Measurements from ENCODE around the gene MCTP1. TPM values are rescaled to one million over a fixed set of nuclear protein-coding genes. Genes with fewer than 3 reads are reported as not detected.

Gene MCTP1
- total and polyA plus RNA-seq, 8 donors = 4.4 to 55.1 (median 5.9) TPM

DNA sequence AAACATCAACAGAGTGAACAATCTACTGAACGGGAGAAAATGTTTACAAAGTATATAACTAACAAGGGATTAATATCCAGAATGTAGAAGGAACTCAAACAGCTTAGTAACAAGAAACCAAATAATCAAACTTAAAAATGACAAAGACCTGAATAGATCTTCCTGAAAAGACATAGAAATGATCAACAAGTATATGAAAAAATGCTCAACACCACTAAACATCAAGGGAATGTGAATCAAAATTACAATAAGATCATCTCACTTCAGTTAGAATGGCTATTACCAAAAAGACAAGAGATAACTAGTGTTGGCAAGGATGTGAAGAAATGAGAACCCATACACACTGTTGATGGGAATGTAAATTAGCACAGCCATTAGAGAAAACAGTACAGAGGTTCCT lies 218.8 kb downstream of the MCTP1 start:
- no peak overlapping the region for H3K27ac ChIP-seq
- ATAC-seq (no peak), DNase-seq (no peak)
- H3K9me3 ChIP-seq = no peaks in the 10 kb centered on the region
- H3K27me3 ChIP-seq = no peaks in the 10 kb centered on the region
- TF ChIP-seq CTCF (IDR thresholded peaks at IDR 0.05) = no peak
- H3K4me1 ChIP-seq = peaks cover 0 to 33% of the 10 kb centered on the region in 2 donors
- H3K4me3 ChIP-seq = no peak overlapping the region
- intact Hi-C loops (cut with DNase I) = no loop called here
- no peaks in the 10 kb centered on the region for H3K36me3 ChIP-seq

DNA sequence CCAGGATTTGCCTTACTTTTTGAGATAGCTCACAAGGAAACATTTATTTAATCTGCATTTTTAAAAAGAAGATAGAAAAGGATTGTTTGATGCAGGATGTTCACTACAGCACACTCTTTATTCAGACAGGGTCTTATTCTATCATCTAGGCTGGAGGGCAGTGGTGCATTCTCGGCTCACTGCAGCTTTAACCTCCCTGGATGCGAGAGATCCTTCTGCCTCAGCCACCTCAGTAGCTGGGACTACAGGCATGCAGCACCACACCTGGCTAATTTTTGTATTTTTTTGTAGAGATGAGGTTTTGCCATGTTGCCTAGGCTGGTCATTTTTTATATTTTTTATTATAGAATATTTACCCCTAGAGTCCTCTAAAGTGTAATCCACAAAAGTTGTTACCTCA lies 221.4 kb downstream of the MCTP1 start:
- Histone ChIP-seq H3K27ac (no peak overlapping the region), H3K4me3 (no peak overlapping the region), H3K4me1 (peaks cover 0 to 21% of the 10 kb centered on the region in 2 donors), H3K27me3 (no peaks in the 10 kb centered on the region), H3K9me3 (no peaks in the 10 kb centered on the region), H3K36me3 (no peaks in the 10 kb centered on the region)
- DNase-seq (no peak), ATAC-seq (no peak)
- intact Hi-C loops (cut with DNase I) = no loop called here
- no peak for TF ChIP-seq CTCF (IDR thresholded peaks at IDR 0.05)

DNA sequence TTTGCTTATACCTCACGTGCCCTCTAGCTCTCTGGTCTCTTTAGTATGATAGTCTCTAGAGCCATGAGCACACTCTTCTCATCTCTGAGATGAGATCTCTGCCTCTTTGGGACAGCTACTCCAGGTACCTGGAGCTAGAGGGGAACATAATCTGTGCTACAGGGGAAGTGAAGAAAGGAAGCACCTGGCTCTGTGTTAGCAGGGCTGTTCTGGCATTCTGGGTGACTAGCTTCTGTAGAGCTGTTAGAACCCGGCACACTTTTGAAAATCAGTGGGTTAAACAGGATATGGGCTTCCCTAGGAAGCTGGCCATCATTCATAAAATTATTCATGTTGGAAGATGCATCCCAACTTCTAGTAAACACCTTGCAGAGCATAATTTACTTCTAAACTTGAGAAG lies 224.8 kb downstream of the MCTP1 start:
- Histone ChIP-seq H3K36me3 (no peaks in the 10 kb centered on the region), H3K4me1 (peaks cover 0 to 13% of the 10 kb centered on the region in 2 donors), H3K27ac (peak overlapping the region in 1 of 2 donors; percentile 24), H3K9me3 (no peaks in the 10 kb centered on the region), H3K4me3 (no peak overlapping the region), H3K27me3 (no peaks in the 10 kb centered on the region)
- DNase-seq = no peak
- ATAC-seq = no peak
- TF ChIP-seq CTCF (IDR thresholded peaks at IDR 0.05) = no peak
- intact Hi-C loops (cut with DNase I) = no loop called here

GRCh38 chr5:95059636-95060035 lies 225.3 kb downstream of the MCTP1 start:
- peak overlapping the region in 1 of 2 donors; percentile 24 for H3K27ac ChIP-seq
- peaks cover 0 to 13% of the 10 kb centered on the region in 2 donors for H3K4me1 ChIP-seq
- no peak overlapping the region for H3K4me3 ChIP-seq
- no peak for ATAC-seq
- no peaks in the 10 kb centered on the region for H3K27me3 ChIP-seq
- no peak for TF ChIP-seq CTCF (IDR thresholded peaks at IDR 0.05)
- DNase-seq = no peak
- intact Hi-C loops (cut with DNase I) = no loop called here
- no peaks in the 10 kb centered on the region for H3K9me3 ChIP-seq
- no peaks in the 10 kb centered on the region for H3K36me3 ChIP-seq

GRCh38 chr5:95057615-95058014 lies 227.3 kb downstream of the MCTP1 start:
- TF ChIP-seq CTCF (IDR thresholded peaks at IDR 0.05) = no peak
- Histone ChIP-seq H3K4me1 (peaks cover 0 to 13% of the 10 kb centered on the region in 2 donors), H3K27ac (no peak overlapping the region), H3K9me3 (no peaks in the 10 kb centered on the region), H3K4me3 (no peak overlapping the region), H3K27me3 (no peaks in the 10 kb centered on the region), H3K36me3 (no peaks in the 10 kb centered on the region)
- intact Hi-C loops (cut with DNase I) = no loop called here
- no peak for DNase-seq
- ATAC-seq = no peak
